AG20443 (cell line): ENCODE data around the gene PFDN4.
A peak's percentile ranks its signal among the peaks of the same experiment; 100 is the strongest.

Source experiments
- DNase-seq: peaks from one replicate; pipeline ENCODE4 v3.0.0; 2012; ENCODE audit warnings: low spot score, mixed read lengths

The PFDN4 gene

GRCh38 chr20:54200487-54201267 is 7.2 kb upstream of the PFDN4 start:
- DNase-seq = no peak

GRCh38 chr20:54201268-54201846 is 6.5 kb upstream of the PFDN4 start:
- DNase-seq = no peak

- DNase-seq = no peak
Observed at GRCh38 chr20:54203281-54203680, 4.6 kb upstream of the PFDN4 start.

- DNase-seq = no peak
Observed at GRCh38 chr20:54204063-54204462, 3.8 kb upstream of the PFDN4 start.

- no peak for DNase-seq
Observed at GRCh38 chr20:54204481-54204880, 3.4 kb upstream of the PFDN4 start.

- DNase-seq = no peak
Observed at GRCh38 chr20:54205450-54205849, 2.4 kb upstream of the PFDN4 start.

- no peak for DNase-seq
Observed at GRCh38 chr20:54207053-54207742, 689 bp upstream of the PFDN4 start.

GRCh38 chr20:54208548-54209176 is 775 bp downstream of the PFDN4 start:
- DNase-seq = peak; percentile 39

GRCh38 chr20:54209216-54209813 is 1.4 kb downstream of the PFDN4 start:
- DNase-seq = no peak

GRCh38 chr20:54212226-54212625 is 4.3 kb downstream of the PFDN4 start:
- peak; percentile 76 for DNase-seq

GRCh38 chr20:54212871-54213270 is 5.0 kb downstream of the PFDN4 start:
- no peak for DNase-seq

- DNase-seq = no peak
Observed at GRCh38 chr20:54214566-54214965, 6.7 kb downstream of the PFDN4 start.

- no peak for DNase-seq
Observed at GRCh38 chr20:54215157-54215789, 7.4 kb downstream of the PFDN4 start.

- no peak for DNase-seq
Observed at GRCh38 chr20:54217762-54218161, 9.9 kb downstream of the PFDN4 start.

- DNase-seq = no peak
Observed at GRCh38 chr20:54218470-54218869, 10.6 kb downstream of the PFDN4 start.

- peak; percentile 41 for DNase-seq
Observed at GRCh38 chr20:54219751-54220426, 12.0 kb downstream of the PFDN4 start.

GRCh38 chr20:54220722-54221121 is 12.8 kb downstream of the PFDN4 start:
- no peak for DNase-seq

- no peak for DNase-seq
Observed at GRCh38 chr20:54221353-54221752, 13.5 kb downstream of the PFDN4 start.

- DNase-seq = no peak
Observed at GRCh38 chr20:54221996-54222890, 14.4 kb downstream of the PFDN4 start.

GRCh38 chr20:54223285-54223684 is 15.4 kb downstream of the PFDN4 start:
- no peak for DNase-seq
